HCT116 (cell line): ENCODE results near the gene EN2.

Experiments
- CEBPB ChIP-seq: IDR thresholded peaks from 2 replicates; pipeline ENCODE4 v1.6.1; 2012; ENCODE audit warnings: low read depth
- CTCF ChIP-seq, 3 experiments: fragments of 200-600 bp in 1 of 3; sonication (generic) in 1 of 3; IDR thresholded peaks in 2 of 3; conservative IDR thresholded peaks in 1 of 3; 2 replicates each; pipeline ENCODE4 v1.5.1; 2012 to 2017; ENCODE audit warnings: low read depth in 2 of 3, low read length in 2 of 3, antibody characterized with exemption in 1 of 3, borderline replicate concordance in 1 of 3, control low read depth in 1 of 3, mild to moderate bottlenecking in 1 of 3, mixed read lengths in 1 of 3, mixed run types in 1 of 3, moderate library complexity in 1 of 3; ENCODE audit not compliant: insufficient read depth in 1 of 3
- EZH2phosphoT487 ChIP-seq: fragments of 200-600 bp; IDR thresholded peaks from 2 replicates; pipeline ENCODE4 v1.6.1; 2018; ENCODE audit warnings: antibody characterized with exemption, borderline replicate concordance
- POLR2A ChIP-seq: IDR thresholded peaks from 2 replicates; pipeline ENCODE4 v1.7.0; 2011; ENCODE audit warnings: borderline replicate concordance; ENCODE audit not compliant: insufficient read depth, insufficient read length; ENCODE audit errors: extremely low read depth
- ZFX ChIP-seq: fragments of 450-650 bp; IDR thresholded peaks from 2 replicates; pipeline ENCODE4 v1.6.1; 2017

GRCh38 chr7:155423337-155424285 lies 34.3 kb upstream of the EN2 start:
- TF ChIP-seq POLR2A: no peak
- no peak for TF ChIP-seq ZFX
- no peak for TF ChIP-seq CTCF (IDR thresholded peaks at IDR 0.05 in 2 of 3, conservative IDR thresholded peaks at IDR 0.05 in 1 of 3; ENCODE audit: borderline replicate concordance in 1 of 3, insufficient read depth in 1 of 3, low read depth in 2 of 3, low read length in 2 of 3)
- no peak for TF ChIP-seq EZH2phosphoT487
- no peak for TF ChIP-seq CEBPB
